AG04449 (cell line): ENCODE results near the gene LCE1C.

ENCODE experiments used
- CTCF ChIA-PET: fragments of 350-600 bp; formaldehyde crosslinking; extraction: SDS; loops from one replicate; lab custom pipeline; 2021; ENCODE audit warnings: antibody characterized with exemption; lab: Yijun Ruan, JAX
- POLR2A ChIA-PET: fragments of 400-600, 350-600 bp; formaldehyde crosslinking; extraction: SDS; loops from one replicate; lab custom pipeline; 2020; ENCODE audit warnings: antibody characterized with exemption, inconsistent platforms; lab: Yijun Ruan, JAX
- DNase-seq: peaks from one replicate; pipeline ENCODE4 v3.0.0-alpha.2; 2010; ENCODE audit warnings: low read depth, low spot score
- H3K4me3 ChIP-seq: 2 replicates; pipeline ENCODE4 v1.5.1; 2011; ENCODE audit warnings: low read depth, mild to moderate bottlenecking, control low read depth, low read length
- CTCF ChIP-seq: IDR thresholded peaks from one replicate; pipeline ENCODE4 v1.5.1; 2011; ENCODE audit warnings: mild to moderate bottlenecking, moderate library complexity, low read length, control low read depth, inconsistent platforms; ENCODE audit not compliant: insufficient read depth; ENCODE audit errors: missing control alignments

Gene LCE1C

GRCh38 chr1:152770411-152770810 is 36.0 kb downstream of the LCE1C start:
- H3K4me3 ChIP-seq, result no peak overlapping the region
- ChIA-PET CTCF (no interaction called here), POLR2A (no interaction called here)
- DNase-seq, result no peak
- no peak for TF ChIP-seq CTCF

GRCh38 chr1:152768847-152769533 is 37.5 kb downstream of the LCE1C start:
- DNase-seq, result no peak
- ChIA-PET POLR2A (no interaction called here), CTCF (no interaction called here)
- TF ChIP-seq CTCF, result no peak
- H3K4me3 ChIP-seq, result no peak overlapping the region

- no peak for DNase-seq
- TF ChIP-seq CTCF, result no peak
- H3K4me3 ChIP-seq, result no peak overlapping the region
- ChIA-PET CTCF (no interaction called here), POLR2A (no interaction called here)
These were observed 44.7 kb downstream of the LCE1C start for GRCh38 chr1:152761609-152762213.

- no peak for TF ChIP-seq CTCF
- ChIA-PET POLR2A (no interaction called here), CTCF (no interaction called here)
- no peak for DNase-seq
- H3K4me3 ChIP-seq, result no peak overlapping the region
These were observed 45.8 kb downstream of the LCE1C start for GRCh38 chr1:152760551-152761190.

GRCh38 chr1:152759453-152760173 is 46.8 kb downstream of the LCE1C start:
- no peak for DNase-seq
- CTCF ChIA-PET, result no interaction called here
- TF ChIP-seq CTCF, result no peak

GRCh38 chr1:152758636-152759035 is 47.8 kb downstream of the LCE1C start:
- ChIA-PET CTCF (no interaction called here), POLR2A (no interaction called here)
- no peak overlapping the region for H3K4me3 ChIP-seq
- no peak for TF ChIP-seq CTCF
- no peak for DNase-seq

More at GRCh38 chr1:152759453-152760173, 46.8 kb downstream of the LCE1C start:
- POLR2A ChIA-PET, result no interaction called here
- no peak overlapping the region for H3K4me3 ChIP-seq
